HCT116 (cell line): ENCODE data around the gene GAB2. TPM values are rescaled to one million over a fixed set of nuclear protein-coding genes. Genes with fewer than 3 reads are reported as not detected.

Source experiments
- ATAC-seq: fragments of 200-7000 bp; cut with Tn5 transposase; 2 replicates; pipeline ENCODE4 v1.9.1; 2020; ENCODE audit warnings: mild to moderate bottlenecking, moderate library complexity
- BruUV-seq: library from RNA; stranded (reverse); fragments of 400-500 nt; replicated peaks from 2 replicates; lab custom pipeline; 2021; lab: Mats Ljungman, UMichigan
- CTCF ChIA-PET: fragments of 300-600 bp; sonication (Branson Sonifier 250); formaldehyde crosslinking; loops from one replicate; lab custom pipeline; 2021; ENCODE audit warnings: antibody characterized with exemption; lab: Charles Lee
- POLR2A ChIA-PET: fragments of 300-600, 350-600 bp; sonication (Branson Sonifier 250); formaldehyde crosslinking; loops from one replicate; lab custom pipeline; 2021; ENCODE audit warnings: antibody characterized with exemption; lab: Charles Lee
- RAD21 ChIA-PET, 2 experiments: fragments of 300-600 bp; sonication (Branson Sonifier 250); formaldehyde crosslinking; loops; one replicate each; lab custom pipeline; 2023; ENCODE audit warnings: low total read pairs in 2 of 2; ENCODE audit not compliant: uncharacterized antibody in 2 of 2, unreplicated experiment in 2 of 2, low non-redundant PET in 1 of 2; lab: Charles Lee
- DNase-seq: peaks from one replicate; pipeline ENCODE4 v3.0.0-alpha.2; 2010; ENCODE audit warnings: low read depth, low spot score
- H2AFZ ChIP-seq: fragments of 200-600 bp; shearing (Covaris generic), sonication (generic); 2 replicates; pipeline ENCODE4 v1.6.1; 2017; ENCODE audit warnings: low read depth, mixed run types, mixed read lengths, antibody characterized with exemption, low read length; ENCODE audit not compliant: poor library complexity, severe bottlenecking
- H3K27ac ChIP-seq: 2 replicates; pipeline ENCODE4 v1.5.1; 2012; ENCODE audit warnings: low read depth, low read length
- H3K27me3 ChIP-seq: fragments of 200-600 bp; sonication (generic); 2 replicates; pipeline ENCODE4 v1.6.1; 2016; ENCODE audit warnings: mixed run types, low read length, mixed read lengths; ENCODE audit not compliant: insufficient read depth
- H3K36me3 ChIP-seq, 2 experiments: fragments of 200-500 bp in 1 of 2; fragments of 200-600 bp in 1 of 2; sonication (Bioruptor generic) in 1 of 2; sonication (generic) in 1 of 2; 2 replicates each; pipeline versions ENCODE4 v1.5.1 to v1.6.1; 2014 to 2016; ENCODE audit warnings: low read length in 2 of 2, inconsistent platforms in 1 of 2, mixed read lengths in 1 of 2, mixed run types in 1 of 2; ENCODE audit not compliant: insufficient read depth in 2 of 2, control insufficient read depth in 1 of 2
- H3K4me1 ChIP-seq, 2 experiments: fragments of 200-600 bp in 1 of 2; sonication (generic) in 1 of 2; 2 replicates each; pipeline versions ENCODE4 v1.5.1 to v1.6.1; 2012 to 2017; ENCODE audit warnings: low read length in 2 of 2, inconsistent platforms in 1 of 2, mild to moderate bottlenecking in 1 of 2, mixed read lengths in 1 of 2, mixed run types in 1 of 2, moderate library complexity in 1 of 2; ENCODE audit not compliant: insufficient read depth in 2 of 2, control insufficient read depth in 1 of 2
- H3K4me2 ChIP-seq: fragments of 200-600 bp; sonication (generic); 2 replicates; pipeline ENCODE4 v1.6.1; 2017; ENCODE audit warnings: mixed run types, low read length, mixed read lengths
- H3K4me3 ChIP-seq, 2 experiments: fragments of 200-600 bp in 1 of 2; sonication (generic) in 1 of 2; replicated peaks in 1 of 2; 2 replicates each; pipeline ENCODE4 v1.5.1; 2011 to 2016; ENCODE audit warnings: low read length in 2 of 2, control low read depth in 1 of 2, low read depth in 1 of 2, mild to moderate bottlenecking in 1 of 2, mixed read lengths in 1 of 2, mixed run types in 1 of 2
- H3K79me2 ChIP-seq: fragments of 200-600 bp; sonication (generic); 2 replicates; pipeline ENCODE4 v1.6.1; 2017; ENCODE audit warnings: mild to moderate bottlenecking, mixed run types, low read length, moderate library complexity, mixed read lengths; ENCODE audit not compliant: insufficient read depth
- H3K9ac ChIP-seq: fragments of 200-600 bp; sonication (generic); 2 replicates; pipeline ENCODE4 v1.6.1; 2016; ENCODE audit warnings: low read length, mixed read lengths
- H3K9me2 ChIP-seq: fragments of 200-600 bp; sonication (generic), shearing (Covaris generic); 2 replicates; pipeline ENCODE4 v1.6.1; 2017; ENCODE audit warnings: mixed run types, mild to moderate bottlenecking, moderate library complexity; ENCODE audit not compliant: insufficient read depth
- H3K9me3 ChIP-seq, 2 experiments: fragments of 200-500 bp in 1 of 2; fragments of 200-600 bp in 1 of 2; sonication (Bioruptor generic) in 1 of 2; sonication (generic) in 1 of 2; 2 replicates each; pipeline ENCODE4 v1.6.1; 2014 to 2017; ENCODE audit warnings: low read length in 2 of 2, mixed read lengths in 2 of 2, inconsistent platforms in 1 of 2, low read depth in 1 of 2, mild to moderate bottlenecking in 1 of 2, mixed run types in 1 of 2, moderate library complexity in 1 of 2; ENCODE audit not compliant: control insufficient read depth in 1 of 2, insufficient read depth in 1 of 2
- H4K20me1 ChIP-seq: fragments of 200-600 bp; sonication (generic), shearing (Covaris generic); 2 replicates; pipeline ENCODE4 v1.6.1; 2017; ENCODE audit warnings: mixed run types, mild to moderate bottlenecking, moderate library complexity; ENCODE audit not compliant: insufficient read depth
- ATF3 ChIP-seq: IDR thresholded peaks from 2 replicates; pipeline ENCODE4 v1.6.1; 2012
- CBX3 ChIP-seq: IDR thresholded peaks from 2 replicates; pipeline ENCODE4 v1.6.1; 2012; ENCODE audit warnings: low read depth
- EGR1 ChIP-seq: IDR thresholded peaks from 2 replicates; pipeline ENCODE4 v1.6.1; 2012; ENCODE audit warnings: low read depth
- ELF1 ChIP-seq: IDR thresholded peaks from 2 replicates; pipeline ENCODE4 v1.6.1; 2012; ENCODE audit warnings: low read depth, borderline replicate concordance
- EZH2phosphoT487 ChIP-seq: fragments of 200-600 bp; IDR thresholded peaks from 2 replicates; pipeline ENCODE4 v1.6.1; 2018; ENCODE audit warnings: antibody characterized with exemption, borderline replicate concordance
- FOSL1 ChIP-seq: IDR thresholded peaks from 2 replicates; pipeline ENCODE4 v1.6.1; 2012; ENCODE audit warnings: low read depth
- JUND ChIP-seq: IDR thresholded peaks from 2 replicates; pipeline ENCODE4 v1.6.1; 2012
- MAX ChIP-seq: IDR thresholded peaks from 2 replicates; pipeline ENCODE4 v1.6.1; 2012
- POLR2A ChIP-seq: IDR thresholded peaks from 2 replicates; pipeline ENCODE4 v1.7.0; 2011; ENCODE audit warnings: borderline replicate concordance; ENCODE audit not compliant: insufficient read depth, insufficient read length; ENCODE audit errors: extremely low read depth
- POLR2AphosphoS5 ChIP-seq: IDR thresholded peaks from 2 replicates; pipeline ENCODE4 v1.6.1; 2011; ENCODE audit warnings: mild to moderate bottlenecking, low read depth, low read length, moderate library complexity
- RAD21 ChIP-seq: IDR thresholded peaks from 2 replicates; pipeline ENCODE4 v1.6.1; 2012; ENCODE audit warnings: low read depth, mild to moderate bottlenecking
- REST ChIP-seq: IDR thresholded peaks from 2 replicates; pipeline ENCODE4 v1.6.1; 2012; ENCODE audit warnings: low read depth
- SP1 ChIP-seq: IDR thresholded peaks from 2 replicates; pipeline ENCODE4 v1.6.1; 2012; ENCODE audit warnings: low read depth
- SRF ChIP-seq: IDR thresholded peaks from 2 replicates; pipeline ENCODE4 v1.6.1; 2012; ENCODE audit warnings: low read depth
- YY1 ChIP-seq: IDR thresholded peaks from 2 replicates; pipeline ENCODE4 v1.6.1; 2011; ENCODE audit warnings: low read length, low read depth, moderate library complexity, mild to moderate bottlenecking; ENCODE audit not compliant: insufficient replicate concordance; ENCODE audit errors: extremely low read depth
- ZNF274 ChIP-seq: fragments of 200-500 bp; sonication (Bioruptor generic); IDR thresholded peaks from 2 replicates; pipeline ENCODE4 v1.6.1; 2014; ENCODE audit warnings: mild to moderate bottlenecking, low read depth, low read length, inconsistent platforms
- intact Hi-C: fragments of 100-400 bp; cut with micrococcal nuclease; formaldehyde crosslinking; loops from 2 replicates; pipeline ENCODE4 v1.10.0; 2022
- total RNA-seq: library from RNA; stranded (reverse); gene quantifications from one replicate; pipeline ENCODE4 v1.2.1, GENCODE V29; 2021; ENCODE audit not compliant: unreplicated experiment

Gene GAB2
- total RNA-seq, 1 experiment from 2014 or later, result 1.9 TPM

GRCh38 chr11:78193806-78194205 is 223.8 kb downstream of the GAB2 start:
- no peaks in the 10 kb centered on the region for H3K9me3 ChIP-seq
- H3K4me1 ChIP-seq, result peaks cover 0 to 19% of the 10 kb centered on the region in 2 experiments; a peak in 1 of 4 replicates
- no peak for TF ChIP-seq FOSL1
- no peak for TF ChIP-seq POLR2AphosphoS5
- TF ChIP-seq SP1, result no peak
- no peak for TF ChIP-seq RAD21
- TF ChIP-seq YY1, result no peak
- no peak for TF ChIP-seq CBX3
- no peak for TF ChIP-seq POLR2A
- TF ChIP-seq EZH2phosphoT487, result no peak
- no peak for TF ChIP-seq REST
- TF ChIP-seq ZNF274, result no peak
- TF ChIP-seq ELF1, result no peak
- no peak for TF ChIP-seq SRF
- no peak for TF ChIP-seq ATF3
- no peak for TF ChIP-seq EGR1
- TF ChIP-seq JUND, result no peak
- no peak for TF ChIP-seq MAX
- H3K9ac ChIP-seq, result no peak overlapping the region
- no peak overlapping the region for H3K4me3 ChIP-seq
- ATAC-seq (no peak), DNase-seq (no peak)
- H3K27me3 ChIP-seq, result no peaks in the 10 kb centered on the region
- H3K9me2 ChIP-seq, result no peaks in the 10 kb centered on the region
- RAD21 ChIA-PET, result no interaction called here
- H2AFZ ChIP-seq, result no peak overlapping the region
- H3K36me3 ChIP-seq, result no peaks in the 10 kb centered on the region
- H3K27ac ChIP-seq, result no peak overlapping the region
- no TSS peak for BruUV-seq
- H3K79me2 ChIP-seq, result no peaks in the 10 kb centered on the region
- intact Hi-C loops, result no loop called here
- H4K20me1 ChIP-seq, result no peaks in the 10 kb centered on the region
- POLR2A ChIA-PET, result interaction anchor here (1.2 kb wide), 1 partner anchor 54 kb away, joined by 3 read pairs; the partner anchor contains the start of gene ALG8
- H3K4me2 ChIP-seq, result no peak overlapping the region
- CTCF ChIA-PET, result interaction anchor here (0.6 kb wide), 1 partner anchor 239 kb away, joined by 7 read pairs; no protein-coding TSS in a partner anchor
